ENCODE results near the gene DUSP22.

DNA sequence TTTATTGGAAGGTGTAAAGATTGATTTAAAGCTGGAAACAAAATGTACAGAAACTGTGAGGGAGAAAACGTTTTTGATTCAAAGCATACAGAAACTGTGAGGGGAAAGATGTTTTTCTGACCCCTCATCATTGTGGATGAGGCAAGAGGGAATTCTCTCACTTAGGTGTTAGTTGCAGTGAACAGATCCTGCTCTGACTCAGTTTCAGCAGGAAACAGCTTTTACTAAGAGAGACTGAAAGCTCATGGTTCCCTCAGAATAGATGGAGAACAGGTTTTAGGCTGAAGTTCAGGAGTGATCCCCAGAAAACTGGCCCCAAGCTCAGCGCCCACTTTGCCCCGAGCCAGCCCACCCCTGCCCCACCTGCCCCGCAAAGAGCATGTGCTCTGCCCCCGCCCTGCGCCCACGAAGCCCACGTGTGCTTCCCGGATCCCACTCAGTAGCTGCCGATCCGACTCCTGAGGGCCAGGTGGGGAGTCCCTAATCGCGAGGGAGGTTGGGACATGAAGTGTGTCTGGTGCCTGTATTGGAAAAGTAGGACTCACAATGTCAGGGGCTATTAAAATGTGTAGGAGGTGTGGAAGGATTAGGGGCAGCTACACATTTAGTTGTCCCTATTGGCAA lies 41.2 kb downstream of the DUSP22 start:
- TF ChIP-seq, protein P1, sequence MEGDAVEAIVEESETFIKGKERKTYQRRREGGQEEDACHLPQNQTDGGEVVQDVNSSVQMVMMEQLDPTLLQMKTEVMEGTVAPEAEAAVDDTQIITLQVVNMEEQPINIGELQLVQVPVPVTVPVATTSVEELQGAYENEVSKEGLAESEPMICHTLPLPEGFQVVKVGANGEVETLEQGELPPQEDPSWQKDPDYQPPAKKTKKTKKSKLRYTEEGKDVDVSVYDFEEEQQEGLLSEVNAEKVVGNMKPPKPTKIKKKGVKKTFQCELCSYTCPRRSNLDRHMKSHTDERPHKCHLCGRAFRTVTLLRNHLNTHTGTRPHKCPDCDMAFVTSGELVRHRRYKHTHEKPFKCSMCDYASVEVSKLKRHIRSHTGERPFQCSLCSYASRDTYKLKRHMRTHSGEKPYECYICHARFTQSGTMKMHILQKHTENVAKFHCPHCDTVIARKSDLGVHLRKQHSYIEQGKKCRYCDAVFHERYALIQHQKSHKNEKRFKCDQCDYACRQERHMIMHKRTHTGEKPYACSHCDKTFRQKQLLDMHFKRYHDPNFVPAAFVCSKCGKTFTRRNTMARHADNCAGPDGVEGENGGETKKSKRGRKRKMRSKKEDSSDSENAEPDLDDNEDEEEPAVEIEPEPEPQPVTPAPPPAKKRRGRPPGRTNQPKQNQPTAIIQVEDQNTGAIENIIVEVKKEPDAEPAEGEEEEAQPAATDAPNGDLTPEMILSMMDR (IDR thresholded peaks at IDR 0.05; ENCODE audit: poor library complexity) = no peak
- no peak for TF ChIP-seq EZH2phosphoT487 (IDR thresholded peaks at IDR 0.05; ENCODE audit: low read depth, severe bottlenecking, unreplicated experiment)

All from hepatocyte (in vitro differentiated cells).